Ishikawa (cell line): Measurements from ENCODE around the gene UBE2J1.
A peak's percentile ranks its signal among the peaks of the same experiment; 100 is the strongest.

ENCODE experiments used
- CEBPB ChIP-seq: IDR thresholded peaks from 2 replicates; pipeline ENCODE4 v1.6.1; 2012
- CREB1 ChIP-seq: IDR thresholded peaks from 2 replicates; pipeline ENCODE4 v1.6.1; 2012; ENCODE audit warnings: low read depth
- EGR1 ChIP-seq: IDR thresholded peaks from 2 replicates; pipeline ENCODE4 v1.6.1; 2012
- EP300 ChIP-seq: IDR thresholded peaks from 2 replicates; pipeline ENCODE4 v1.6.1; 2012; ENCODE audit warnings: borderline replicate concordance
- FOXM1 ChIP-seq: IDR thresholded peaks from 2 replicates; pipeline ENCODE4 v1.6.1; 2012; ENCODE audit warnings: low read depth, borderline replicate concordance
- MAX ChIP-seq: IDR thresholded peaks from 2 replicates; pipeline ENCODE4 v1.6.1; 2012
- NFIC ChIP-seq: IDR thresholded peaks from 2 replicates; pipeline ENCODE4 v1.6.1; 2012
- RAD21 ChIP-seq: IDR thresholded peaks from 2 replicates; pipeline ENCODE4 v1.6.1; 2012; ENCODE audit warnings: low read depth
- REST ChIP-seq: IDR thresholded peaks from 2 replicates; pipeline ENCODE4 v1.6.1; 2012; ENCODE audit warnings: low read depth, mild to moderate bottlenecking
- TAF1 ChIP-seq: IDR thresholded peaks from 2 replicates; pipeline ENCODE4 v1.6.1; 2012; ENCODE audit warnings: low read depth, mild to moderate bottlenecking
- TCF12 ChIP-seq: IDR thresholded peaks from 2 replicates; pipeline ENCODE4 v1.6.1; 2012; ENCODE audit warnings: low read depth
- TEAD4 ChIP-seq: IDR thresholded peaks from 2 replicates; pipeline ENCODE4 v1.6.1; 2012
- USF1 ChIP-seq: IDR thresholded peaks from 2 replicates; pipeline ENCODE4 v1.6.1; 2012
- YY1 ChIP-seq: IDR thresholded peaks from 2 replicates; pipeline ENCODE4 v1.6.1; 2012; ENCODE audit warnings: low read depth
- ZBTB7A ChIP-seq: IDR thresholded peaks from 2 replicates; pipeline ENCODE4 v1.6.1; 2012; ENCODE audit warnings: low read depth

Gene UBE2J1

GRCh38 chr6:89314692-89315091, 37.8 kb downstream of the UBE2J1 start:
- no peak for TF ChIP-seq YY1
- no peak for TF ChIP-seq TEAD4
- no peak for TF ChIP-seq CREB1
- no peak for TF ChIP-seq EGR1
- no peak for TF ChIP-seq RAD21
- TF ChIP-seq NFIC: no peak
- TF ChIP-seq EP300: no peak
- TF ChIP-seq USF1: no peak
- TF ChIP-seq TCF12: no peak
- no peak for TF ChIP-seq TAF1
- no peak for TF ChIP-seq FOXM1
- no peak for TF ChIP-seq CEBPB
- no peak for TF ChIP-seq REST
- TF ChIP-seq MAX: no peak
- no peak for TF ChIP-seq ZBTB7A

- TF ChIP-seq EP300 (no peak), CREB1 (no peak), TAF1 (no peak), YY1 (no peak), TCF12 (no peak), CEBPB (no peak), TEAD4 (no peak)
Measured at GRCh38 chr6:89313006-89313405, 39.5 kb downstream of the UBE2J1 start.

GRCh38 chr6:89311853-89312531, 40.5 kb downstream of the UBE2J1 start:
- TF ChIP-seq EP300 (no peak), USF1 (no peak), NFIC (peak; percentile 69)

GRCh38 chr6:89311530-89311852, 41.0 kb downstream of the UBE2J1 start:
- TF ChIP-seq TEAD4 (no peak), FOXM1 (no peak), REST (no peak), EGR1 (no peak)

- TF ChIP-seq CREB1 (no peak), NFIC (no peak), USF1 (no peak), CEBPB (no peak), EP300 (no peak), TEAD4 (no peak), EGR1 (no peak), REST (no peak), ZBTB7A (no peak), FOXM1 (no peak), RAD21 (no peak), TCF12 (no peak), TAF1 (no peak)
Measured at GRCh38 chr6:89310929-89311328, 41.6 kb downstream of the UBE2J1 start.
